ENCODE measurements around the gene DCC.

The DCC gene

DNA sequence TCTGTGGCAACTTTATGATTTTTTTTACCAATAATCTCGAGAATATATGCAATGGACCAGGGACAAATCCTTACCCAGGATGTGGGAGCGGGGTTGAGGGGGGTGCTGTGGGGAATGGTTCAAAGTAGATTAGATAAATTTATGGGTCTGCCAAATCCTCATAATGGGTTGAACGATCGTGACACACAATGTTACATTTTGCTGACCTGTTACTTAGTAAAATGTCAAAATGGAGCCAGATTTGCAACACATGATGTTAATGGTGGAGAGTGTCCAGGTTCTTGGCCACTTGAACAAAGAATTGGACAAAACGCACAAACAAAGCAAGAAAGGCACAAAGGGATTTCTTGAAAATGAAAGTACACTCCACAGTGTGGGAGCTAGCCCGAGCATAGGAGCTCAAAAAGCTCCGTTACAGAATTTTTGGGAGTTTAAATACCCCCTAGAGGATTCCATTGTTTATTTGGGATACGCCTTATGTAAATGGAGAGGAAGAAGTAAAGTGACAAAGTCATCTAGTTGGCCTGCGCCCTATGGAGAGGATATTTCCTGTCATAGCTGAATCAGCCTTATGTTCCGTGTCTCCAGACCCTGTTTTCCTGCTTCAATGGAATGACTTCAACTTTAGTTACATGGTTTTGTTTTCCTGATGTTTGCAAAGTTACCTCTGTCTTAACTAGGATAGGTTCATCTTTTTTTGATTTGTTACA is 776.0 kb downstream of the DCC start:
- no peak for DNase-seq

DNA sequence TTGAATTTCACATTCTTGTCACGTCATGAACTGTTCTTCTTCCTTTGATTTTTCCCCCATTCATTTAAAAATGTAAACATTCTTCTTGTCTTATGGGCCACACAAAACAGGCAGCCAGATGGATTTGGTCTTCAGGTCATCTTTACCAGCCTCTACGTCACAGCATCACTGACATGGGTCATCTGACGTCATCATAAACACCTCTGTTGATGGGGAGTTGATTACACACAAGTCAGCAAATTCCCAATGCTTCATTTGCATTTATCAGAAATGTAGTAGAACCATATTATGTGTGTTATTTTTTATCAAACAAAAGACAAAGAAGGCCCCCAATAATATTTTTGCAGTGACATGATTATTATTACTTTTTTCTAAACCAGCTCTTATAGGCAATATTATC is 777.9 kb downstream of the DCC start:
- DNase-seq, result no peak

DNA sequence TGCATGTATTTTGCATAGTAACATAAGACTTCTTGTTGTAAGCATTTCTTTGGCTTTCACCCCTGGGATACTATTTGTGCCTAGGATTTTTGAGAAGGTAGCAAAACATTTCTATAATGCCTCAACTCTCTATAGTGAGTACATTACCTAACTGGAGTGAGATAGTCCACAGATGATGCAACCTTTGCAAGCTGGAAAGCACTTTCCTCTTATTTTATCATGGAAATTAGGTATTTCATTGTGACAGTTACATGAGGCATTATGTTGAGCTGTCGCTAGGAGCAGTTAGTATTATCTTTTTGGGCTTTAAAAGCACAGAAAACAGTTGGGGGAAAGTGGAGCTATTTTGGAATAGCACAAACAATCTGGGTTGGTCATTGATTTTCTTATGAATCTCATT is 786.2 kb downstream of the DCC start:
- no peak for DNase-seq

DNA sequence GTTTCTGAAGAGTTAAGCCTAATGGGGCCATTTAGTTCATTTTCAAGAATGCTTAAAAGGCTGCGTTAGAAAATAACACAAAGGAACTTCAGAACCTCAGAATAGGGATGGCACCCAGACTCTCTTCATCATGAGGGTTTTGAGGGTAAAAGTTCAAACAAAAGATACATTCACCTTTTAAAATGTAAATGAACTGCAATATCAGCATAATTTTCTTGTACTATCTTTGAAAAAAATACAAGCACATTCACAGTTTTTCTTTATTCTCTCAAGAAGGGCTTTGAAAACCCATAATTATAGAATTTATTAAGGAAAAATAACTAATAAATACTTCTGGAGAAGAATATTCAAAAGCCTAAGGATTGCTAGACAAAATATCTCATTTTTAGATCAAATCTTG is 791.0 kb downstream of the DCC start:
- no peak for DNase-seq

DNA sequence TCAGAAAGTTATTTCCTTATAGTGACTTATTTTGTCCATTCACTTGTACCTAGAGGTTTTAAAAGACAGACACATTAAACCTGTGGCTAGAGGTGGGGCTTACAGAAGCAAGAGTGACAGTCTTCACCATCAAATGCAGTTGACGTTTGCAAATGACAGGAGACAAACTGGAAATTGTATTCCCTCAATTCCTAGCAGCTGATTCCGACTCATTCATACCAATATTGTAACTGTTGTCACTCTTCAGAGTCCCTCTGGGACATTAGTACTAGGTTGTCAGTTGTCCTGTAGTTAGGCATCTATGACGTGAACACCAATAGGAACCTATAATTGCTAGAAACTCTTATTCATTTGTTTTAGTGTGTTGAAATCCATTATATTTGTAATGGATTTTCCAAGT is 794.7 kb downstream of the DCC start:
- DNase-seq, result no peak

DNA sequence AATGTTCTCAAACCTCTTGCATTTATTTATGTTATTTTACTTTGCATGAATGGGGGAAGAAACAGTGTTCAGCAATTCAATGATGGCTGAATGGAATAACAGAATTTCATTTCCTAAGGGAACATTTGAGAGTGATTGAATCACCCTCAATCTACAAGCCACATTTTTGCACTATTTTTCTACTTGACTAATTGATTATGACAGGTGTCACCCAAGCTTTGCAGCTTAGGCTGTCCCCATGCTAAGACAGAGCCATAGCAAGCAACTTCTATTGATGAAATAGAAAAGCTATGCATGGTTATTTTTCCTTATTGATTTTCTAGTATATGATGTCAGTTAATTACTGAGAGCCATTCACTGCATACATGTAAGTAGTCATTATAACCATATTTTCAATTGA is 795.7 kb downstream of the DCC start:
- no peak for DNase-seq

DNA sequence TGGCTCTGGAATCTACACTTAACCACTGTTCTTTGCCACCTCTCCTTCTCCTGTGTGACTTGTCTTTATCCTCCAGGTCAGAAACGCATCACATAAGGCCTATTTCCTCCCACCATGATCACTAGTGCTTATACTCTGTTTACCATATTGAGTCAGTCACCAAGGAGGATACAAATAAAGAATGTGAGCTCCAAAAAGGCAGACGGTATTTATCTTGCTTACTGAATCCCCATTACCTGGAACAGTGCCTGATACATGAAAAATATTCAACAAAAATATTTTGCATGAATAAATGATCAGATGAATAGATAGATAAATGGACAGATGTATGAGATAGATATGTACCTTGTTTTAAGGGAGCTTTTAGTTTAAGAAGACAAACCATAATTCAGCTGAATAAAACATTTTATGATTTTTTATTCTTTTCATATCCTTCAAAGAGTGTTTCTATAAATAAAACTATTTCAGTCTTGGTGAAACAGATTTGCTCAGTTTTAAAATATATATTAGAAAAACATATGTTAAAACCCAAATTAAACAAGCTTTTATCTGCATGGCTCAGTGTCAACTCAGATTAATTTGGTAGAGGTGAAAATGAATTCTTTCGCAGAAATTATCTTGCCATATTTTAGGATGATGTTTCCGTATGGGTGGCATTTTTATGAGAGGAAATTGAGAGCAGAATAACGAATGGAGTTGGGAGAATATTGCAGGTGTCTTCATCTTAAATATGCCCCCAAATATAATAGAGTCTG is 799.9 kb downstream of the DCC start:
- no peak for DNase-seq

DNA sequence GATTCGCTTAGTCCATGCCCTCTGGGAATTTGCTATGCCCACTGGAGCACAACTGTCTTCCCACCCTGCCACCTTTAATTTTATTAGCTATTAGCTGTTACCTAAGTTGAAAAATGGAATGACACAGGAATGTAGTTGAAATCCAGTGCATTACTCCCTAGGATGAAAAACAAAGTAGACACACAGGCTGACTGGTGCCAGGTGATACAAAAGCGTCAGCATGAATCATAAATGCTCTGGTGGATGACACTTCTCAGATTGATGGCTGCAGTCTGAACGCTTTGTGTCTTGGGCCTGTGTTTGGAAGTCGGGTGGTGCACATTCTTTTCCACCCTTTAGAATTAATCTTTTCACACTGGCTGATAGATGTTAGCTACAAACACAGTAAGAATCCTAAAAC is 802.0 kb downstream of the DCC start:
- no peak for DNase-seq

DNA sequence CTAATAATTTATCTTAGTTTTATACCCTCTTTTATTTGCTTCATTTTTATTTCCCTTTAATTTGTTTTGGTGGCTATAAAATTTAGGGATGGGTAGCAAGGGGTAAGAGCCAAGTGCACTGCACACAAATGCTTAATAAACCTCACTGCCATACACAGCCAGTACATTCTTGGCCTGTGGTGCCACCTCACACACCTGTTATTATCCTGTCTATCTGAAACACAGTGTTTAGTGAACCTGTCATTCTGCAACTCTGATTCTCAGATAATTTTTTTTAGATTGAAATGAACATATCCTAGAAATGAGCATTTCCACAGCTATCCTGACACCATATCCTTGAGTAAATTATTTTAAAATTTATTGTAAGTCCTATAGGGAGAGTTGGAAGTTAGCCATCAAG is 807.5 kb downstream of the DCC start:
- no peak for DNase-seq

DNA sequence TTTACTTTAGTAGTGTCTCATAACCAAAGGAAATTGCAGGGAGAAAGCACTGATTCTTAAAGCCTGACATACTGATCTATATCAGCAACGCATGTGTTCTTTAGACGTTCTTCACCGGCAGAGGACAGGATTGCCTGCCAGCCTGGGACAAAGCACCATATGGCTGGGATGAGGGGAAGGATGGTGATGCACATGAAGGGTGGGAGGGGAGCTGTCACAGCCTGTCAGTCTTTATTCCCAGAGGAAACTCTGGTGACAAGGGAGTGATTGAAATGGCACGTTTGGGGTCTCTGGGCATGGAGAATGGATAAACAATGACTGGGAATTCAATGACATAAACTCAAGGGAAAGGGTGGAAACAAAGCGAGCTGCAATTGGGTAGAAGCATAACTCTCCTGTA is 808.1 kb downstream of the DCC start:
- no peak for DNase-seq

DNA sequence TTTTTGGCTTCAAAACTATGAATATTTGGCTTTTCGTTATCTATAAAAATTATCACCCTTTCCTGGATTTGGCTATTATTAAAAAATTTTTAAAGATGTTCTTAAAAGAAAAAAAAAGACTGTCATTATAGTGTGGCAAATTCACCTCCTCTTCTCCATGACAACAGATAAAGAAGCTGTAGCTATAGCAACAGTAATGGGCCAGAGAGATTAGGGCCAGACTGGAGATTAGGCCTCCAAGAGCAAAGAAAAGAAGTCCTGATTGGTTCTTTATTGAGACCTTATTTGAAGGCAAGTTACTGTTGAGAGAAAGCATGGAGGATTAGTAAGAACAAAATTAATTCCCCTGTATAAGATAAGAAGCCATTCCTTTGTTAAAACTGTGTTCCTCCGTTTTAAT is 812.5 kb downstream of the DCC start:
- no peak for DNase-seq

DNA sequence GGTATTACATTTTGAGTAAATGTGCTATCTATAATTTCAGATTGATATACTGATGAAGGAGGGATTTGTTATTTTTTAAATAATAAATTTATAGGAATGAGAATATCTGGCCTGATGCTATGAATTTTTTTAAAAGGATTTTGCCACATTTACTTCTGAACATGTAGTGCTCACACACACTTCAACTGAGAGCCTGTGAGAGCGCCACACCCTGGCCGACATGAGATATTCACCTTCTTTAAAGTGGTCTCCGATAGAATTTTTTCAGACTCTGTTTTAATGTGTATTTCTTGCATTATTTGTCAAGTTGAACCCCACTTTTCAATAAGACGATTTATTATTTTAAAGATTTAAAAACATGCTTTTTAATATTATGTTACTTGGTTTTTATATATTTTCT is 813.3 kb downstream of the DCC start:
- no peak for DNase-seq

DNA sequence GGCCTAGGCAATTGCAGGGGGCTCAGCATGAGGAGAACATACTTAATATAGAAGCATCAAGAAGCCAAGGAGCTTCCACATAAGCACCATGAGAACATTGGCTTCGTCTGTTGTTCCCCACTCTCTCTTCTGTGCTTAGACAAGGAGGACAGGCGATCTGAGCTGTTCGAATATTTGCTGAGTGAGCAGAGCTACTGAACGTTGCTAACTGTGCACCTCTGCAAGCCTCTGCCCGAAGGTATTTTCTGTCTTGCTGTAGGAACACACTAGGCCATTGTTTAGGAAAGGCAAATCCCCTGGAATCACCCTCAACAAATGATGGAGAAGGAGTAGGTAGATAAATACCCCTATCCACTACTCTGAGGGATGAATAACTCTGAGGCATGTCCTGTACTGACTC is 813.8 kb downstream of the DCC start:
- DNase-seq, result no peak

DNA sequence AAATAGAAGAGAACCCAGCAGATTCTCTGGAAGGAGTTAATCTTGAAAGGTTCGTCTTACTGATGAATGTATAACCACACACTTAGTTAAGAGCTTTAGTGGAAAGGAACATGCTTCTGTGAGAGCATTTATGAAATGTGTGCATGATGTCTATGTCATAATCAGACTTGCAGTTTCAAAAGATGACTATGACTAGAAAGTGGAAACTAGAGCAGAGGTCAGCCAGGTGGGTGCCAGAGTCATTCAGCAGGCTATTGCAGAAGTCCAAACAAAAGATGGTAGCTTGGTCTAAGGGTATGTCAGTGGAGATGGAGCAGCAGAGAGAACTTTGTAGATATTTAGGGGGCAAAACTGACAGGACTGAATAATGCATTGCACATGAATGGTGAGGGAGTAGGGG is 825.8 kb downstream of the DCC start:
- no peak for DNase-seq

DNA sequence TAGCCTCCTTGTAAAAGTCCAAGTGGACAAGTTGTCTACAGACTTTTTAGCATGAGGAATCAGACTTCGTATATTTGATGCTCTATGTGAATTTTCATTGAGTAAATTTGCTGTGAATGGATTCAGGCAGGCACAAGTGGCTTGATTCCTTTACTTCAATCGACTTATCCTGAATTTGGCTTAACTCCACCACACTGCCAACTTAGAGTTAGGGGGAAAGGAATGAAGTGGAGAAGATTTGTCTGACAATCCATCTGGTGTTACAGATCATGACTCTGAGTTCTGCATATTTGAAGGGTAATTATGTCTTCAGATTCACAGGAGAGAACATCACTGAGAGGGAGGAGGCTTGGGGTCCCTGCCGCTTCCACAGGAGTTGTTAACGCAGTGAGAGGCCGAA is 829.3 kb downstream of the DCC start:
- DNase-seq, result no peak

DNA sequence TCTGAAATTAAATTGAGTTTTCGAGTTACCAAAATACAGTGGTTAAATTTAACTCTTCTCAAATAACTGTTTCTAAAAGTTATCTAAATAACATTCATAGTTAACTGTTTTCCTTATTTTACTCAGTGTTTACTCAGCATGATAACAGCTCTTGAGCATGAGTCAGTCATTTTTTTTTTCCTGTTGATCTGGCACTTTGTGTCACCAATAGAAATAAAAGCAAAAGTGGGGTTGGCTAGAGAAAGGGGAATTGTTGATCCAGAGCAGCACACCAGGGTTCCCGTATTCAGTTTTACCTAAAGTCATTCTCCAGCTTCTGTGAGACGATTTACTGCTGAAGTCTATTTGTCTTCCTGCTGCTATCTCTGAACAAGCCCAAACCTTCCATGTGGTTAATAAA is 851.6 kb downstream of the DCC start:
- DNase-seq, result no peak

DNA sequence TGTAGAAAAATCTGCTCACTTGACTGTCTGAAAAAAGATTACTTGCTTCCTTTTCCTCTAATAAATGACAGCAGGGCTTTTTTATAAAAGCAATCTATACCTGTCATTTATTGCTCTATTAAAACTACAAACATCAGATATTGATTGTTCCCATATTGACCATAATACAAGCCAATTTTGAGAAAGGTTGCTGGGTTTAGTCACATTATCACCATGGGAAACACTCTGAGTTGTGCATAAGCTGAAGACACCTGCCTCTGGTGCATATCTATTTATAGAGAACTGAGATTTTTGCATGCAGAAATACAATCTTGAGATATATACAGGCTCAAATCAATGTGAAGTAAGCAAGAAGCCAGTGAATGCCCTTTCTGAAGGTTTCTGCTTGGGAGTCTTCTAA is 853.9 kb downstream of the DCC start:
- no peak for DNase-seq

DNA sequence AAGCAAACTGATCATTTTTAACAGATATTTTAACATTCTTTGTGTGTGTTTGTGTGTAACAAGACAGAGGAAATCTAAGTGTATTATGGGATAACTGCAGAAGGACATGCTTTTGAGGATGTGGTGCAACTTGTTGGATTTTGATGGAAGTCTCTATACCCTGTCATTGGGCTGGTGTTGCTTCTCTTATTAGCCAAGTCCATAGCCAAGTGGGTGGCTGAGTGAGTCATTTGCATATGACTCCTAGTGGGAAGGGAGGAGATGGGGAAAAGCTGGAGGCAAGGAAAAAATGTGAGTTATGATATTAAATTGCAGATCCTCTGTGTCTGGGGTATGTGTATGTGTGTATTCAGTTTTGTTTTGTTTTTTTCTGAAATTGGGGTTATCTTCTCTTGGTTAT is 879.9 kb downstream of the DCC start:
- no peak for DNase-seq

DNA sequence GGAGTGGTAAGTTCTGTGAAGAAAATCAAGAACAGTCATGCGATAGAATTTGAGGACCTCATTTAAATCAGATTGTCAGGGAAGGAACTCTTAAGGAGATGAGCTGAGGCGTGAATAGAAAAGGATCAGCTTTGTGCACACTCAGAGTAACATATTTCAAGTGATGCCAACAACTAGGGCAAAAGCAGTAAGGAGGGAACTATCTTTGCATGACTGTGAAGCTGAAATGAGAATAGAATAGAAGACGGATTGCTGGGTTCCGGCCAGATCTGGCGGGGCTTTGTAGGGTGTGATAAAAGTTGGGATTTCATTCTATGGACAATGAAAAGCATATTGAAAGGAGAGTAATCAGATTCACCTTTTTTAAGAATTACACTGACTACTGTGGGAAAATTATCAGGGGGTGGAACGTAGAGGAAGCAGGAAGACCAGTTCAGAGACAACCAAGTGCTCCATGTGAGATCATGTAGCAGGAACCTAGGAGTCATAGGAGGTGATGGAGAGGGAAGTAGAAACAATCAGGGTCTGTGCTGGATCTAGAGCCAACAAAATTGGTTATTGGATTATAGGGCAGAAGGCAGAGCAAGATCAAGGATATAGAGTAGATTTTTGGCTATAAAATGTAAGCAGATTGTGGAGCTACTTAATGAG is 884.3 kb downstream of the DCC start:
- DNase-seq, result no peak

DNA sequence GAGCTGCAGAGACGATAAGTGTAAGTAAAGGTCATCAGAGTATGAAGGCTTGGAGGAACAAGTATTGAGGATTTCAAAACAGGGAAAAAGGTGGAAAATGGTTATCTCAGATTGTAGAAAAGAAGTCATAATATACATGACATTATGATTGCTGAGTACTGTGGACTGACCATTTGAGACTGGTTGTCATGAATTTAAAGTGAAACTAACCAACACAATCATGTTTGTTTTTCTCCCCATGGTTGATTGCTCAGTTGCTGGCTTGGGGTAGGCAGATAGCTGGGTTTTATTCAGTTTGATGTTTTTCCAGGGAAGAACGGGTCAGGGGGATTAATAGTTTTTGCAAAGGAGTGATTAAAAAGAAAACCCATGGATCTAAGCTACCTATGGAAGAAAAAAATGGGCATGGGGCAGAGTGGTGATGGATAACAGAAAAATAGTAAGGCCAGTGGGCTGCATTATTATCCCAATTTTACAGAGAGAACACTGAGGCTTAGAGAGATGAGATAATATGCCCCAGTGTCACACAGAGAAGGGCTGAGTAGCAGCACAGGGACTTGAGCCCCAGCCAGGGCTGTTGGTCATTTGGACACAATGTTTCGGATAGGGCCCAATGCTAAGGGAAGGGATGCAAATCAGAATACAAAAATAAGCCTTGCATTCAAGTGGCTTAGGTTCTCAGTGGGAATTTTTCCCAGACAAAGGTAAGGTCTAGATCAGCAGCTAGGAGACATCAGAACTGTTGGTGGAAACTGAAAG is 885.7 kb downstream of the DCC start:
- no peak for DNase-seq

DNA sequence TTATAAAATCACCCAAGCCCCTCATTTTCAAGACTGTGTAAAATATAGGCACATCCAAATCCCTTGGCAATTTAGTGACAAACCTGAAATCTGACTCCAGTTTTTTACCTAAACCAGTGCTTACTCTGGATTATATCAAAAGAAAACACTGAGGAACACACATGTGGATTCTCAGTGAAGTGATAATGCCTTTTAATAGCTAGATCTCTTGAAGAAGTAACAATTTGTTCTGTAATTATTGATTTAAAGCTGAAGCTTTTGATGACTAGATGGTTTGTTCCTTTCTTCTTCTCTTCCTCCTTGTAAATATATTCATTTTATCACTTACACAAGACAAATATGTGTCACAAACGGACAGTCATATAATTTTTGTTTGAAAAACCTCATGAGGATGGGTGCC is 894.6 kb downstream of the DCC start:
- DNase-seq, result no peak

DNA sequence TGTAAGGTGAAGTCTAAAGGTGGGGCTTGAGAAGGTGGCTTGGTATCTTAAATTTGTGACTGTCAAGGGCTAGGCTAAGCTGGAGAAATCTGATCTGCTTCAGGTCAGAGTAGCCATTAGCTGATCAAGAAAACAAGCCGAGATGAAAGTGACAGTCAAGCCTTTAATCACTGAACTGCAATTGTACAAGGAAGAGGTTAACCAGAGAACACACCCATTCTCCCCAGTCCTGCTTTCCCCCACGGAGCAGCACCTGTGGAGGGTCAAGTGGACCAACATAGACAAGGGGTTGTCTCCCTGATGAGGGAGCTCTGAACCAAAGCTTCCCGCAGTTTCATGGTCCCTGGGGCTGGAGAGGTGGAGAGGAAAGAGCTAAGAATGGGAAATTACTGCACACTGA is 901.2 kb downstream of the DCC start:
- no peak for DNase-seq

DNA sequence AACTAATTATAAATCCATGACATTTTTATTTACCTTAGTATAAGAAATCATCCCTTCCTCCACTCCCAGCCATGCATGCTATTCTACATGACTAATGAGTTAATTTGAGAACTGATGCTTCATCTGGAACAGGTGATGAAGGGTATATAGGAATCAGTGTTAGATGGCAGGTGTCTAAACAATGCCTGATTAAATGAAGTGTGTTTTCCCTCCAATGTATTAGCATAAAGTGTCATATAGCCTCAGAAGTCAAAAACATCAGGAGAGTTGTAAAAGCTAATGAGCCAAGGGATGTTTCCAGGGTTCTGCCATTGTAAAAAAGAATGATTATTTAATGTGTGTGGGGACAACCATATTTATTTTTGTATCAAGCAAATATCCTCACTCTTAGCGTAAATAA is 913.8 kb downstream of the DCC start:
- no peak for DNase-seq

DNA sequence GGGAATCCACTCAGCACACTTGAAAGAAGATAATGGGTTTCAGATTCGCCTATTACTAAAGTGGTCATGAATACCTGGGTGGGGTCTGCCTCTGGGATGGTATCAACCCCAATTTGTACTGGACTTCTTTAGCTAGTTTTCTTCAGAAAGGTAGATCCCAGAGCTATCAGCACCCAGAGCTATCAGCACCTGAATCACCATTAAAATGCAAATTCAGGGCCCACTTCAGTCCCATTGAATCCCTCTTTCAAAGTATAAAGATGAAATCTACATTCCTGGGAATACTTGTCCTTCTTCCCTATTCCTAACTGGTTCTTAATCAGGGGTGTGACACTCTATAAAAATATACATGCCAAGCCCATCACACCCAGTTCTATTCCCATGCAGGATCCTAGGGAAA is 914.3 kb downstream of the DCC start:
- DNase-seq, result no peak

Measured in stimulated activated CD4-positive, alpha-beta T cell treated with anti-CD3 and anti-CD28 coated beads, Interleukin-1b, Interleukin-23, amount 100 ng/mL, for 48 hours (primary cell).